Activated T-cell treated with anti-CD3 and anti-CD28 coated beads, Interleukin-2, amount 50 U/mL, for 1 hour (primary cell): Measurements from ENCODE around the gene DBH.

Experiments
- DNase-seq: peaks from one replicate; pipeline ENCODE4 v3.0.0-alpha.2; 2020

The DBH gene

DNA sequence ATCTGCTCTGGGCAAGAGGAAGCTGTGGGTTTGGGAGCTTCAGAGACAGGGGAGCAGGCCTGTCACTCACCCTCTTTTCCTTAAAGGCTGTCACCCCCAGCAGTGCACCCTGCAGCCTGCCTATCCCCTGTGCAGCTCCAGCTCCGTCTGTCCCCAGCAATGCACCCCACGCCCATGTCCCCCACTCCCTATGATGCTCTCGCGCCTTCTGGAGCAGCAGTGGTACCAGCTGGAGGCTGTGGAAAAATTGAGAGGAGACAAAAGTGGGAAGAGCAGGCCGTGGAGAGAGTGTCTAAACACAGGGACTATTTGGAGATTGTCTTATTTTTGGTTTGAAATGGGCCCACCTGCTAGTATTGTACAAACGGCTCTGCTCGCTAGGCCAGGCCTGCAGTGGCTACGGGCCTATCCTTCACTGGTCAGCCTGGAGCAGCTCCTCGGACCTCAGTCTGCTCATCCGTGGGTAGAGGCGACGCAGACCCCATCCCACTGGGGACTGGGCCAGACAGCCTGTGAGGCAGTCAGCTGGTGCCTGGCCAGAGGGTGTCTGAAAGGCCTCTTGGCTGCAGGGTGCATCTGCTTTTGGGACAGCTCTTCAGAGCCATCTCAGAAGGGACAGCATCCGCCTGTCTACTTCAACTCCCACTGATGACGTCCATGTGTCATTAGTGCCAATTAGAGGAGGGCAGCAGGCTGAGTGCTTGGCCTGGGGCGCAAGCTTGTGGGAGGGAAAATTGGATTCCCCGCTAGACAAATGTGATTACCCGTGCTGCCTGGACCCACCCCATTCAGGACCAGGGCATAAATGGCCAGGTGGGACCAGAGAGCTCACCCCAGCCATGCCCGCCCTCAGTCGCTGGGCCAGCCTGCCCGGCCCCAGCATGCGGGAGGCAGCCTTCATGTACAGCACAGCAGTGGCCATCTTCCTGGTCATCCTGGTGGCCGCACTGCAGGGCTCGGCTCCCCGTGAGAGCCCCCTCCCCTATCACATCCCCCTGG is at the start of gene DBH:
DBH (plus strand) TSS at position 831 of the 999 bp plus-strand sequence; CDS start at position 840, 9 bp downstream.
- no peak for DNase-seq

DNA sequence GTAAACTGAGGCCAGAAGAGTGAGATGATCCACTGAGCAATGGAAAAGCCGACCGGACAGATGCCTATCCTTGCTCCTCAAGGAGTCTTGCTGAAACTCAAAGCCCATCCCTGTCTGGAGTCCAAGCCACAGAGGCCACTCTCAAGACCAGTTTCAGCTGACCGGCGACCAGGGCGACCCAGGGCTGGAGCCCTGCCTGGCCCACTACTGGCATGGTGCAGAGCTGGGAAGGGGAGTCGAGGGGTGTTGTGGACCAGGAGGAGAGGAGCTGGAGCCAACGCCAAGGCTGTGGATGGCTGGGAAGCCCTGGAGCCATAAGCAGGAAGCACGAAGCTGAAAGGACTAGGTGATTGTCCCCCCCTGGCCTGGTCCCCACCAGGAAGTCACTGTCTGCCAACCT is 49.1 kb upstream of the DBH start:
- no peak for DNase-seq

DNA sequence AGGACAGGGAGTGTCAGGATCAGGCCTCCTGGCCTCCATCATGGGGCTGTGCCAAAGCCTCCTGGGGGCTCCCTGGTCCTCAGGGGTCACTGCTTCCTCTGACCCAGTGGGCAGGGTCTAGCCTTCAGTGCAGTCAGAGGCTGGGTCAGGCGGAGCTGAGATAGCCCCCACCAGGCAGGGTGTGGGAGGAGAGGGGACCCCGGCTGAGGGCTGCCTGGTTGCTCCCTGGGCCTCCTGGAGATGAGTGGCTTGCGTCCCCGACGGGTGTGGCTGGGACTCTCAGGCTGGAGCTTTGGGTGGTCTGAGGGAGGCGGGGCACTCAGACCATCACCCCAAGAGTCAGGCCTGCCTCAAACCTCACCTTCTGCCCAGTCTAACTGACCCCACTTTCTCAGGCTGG is 48.7 kb upstream of the DBH start:
- DNase-seq = no peak

DNA sequence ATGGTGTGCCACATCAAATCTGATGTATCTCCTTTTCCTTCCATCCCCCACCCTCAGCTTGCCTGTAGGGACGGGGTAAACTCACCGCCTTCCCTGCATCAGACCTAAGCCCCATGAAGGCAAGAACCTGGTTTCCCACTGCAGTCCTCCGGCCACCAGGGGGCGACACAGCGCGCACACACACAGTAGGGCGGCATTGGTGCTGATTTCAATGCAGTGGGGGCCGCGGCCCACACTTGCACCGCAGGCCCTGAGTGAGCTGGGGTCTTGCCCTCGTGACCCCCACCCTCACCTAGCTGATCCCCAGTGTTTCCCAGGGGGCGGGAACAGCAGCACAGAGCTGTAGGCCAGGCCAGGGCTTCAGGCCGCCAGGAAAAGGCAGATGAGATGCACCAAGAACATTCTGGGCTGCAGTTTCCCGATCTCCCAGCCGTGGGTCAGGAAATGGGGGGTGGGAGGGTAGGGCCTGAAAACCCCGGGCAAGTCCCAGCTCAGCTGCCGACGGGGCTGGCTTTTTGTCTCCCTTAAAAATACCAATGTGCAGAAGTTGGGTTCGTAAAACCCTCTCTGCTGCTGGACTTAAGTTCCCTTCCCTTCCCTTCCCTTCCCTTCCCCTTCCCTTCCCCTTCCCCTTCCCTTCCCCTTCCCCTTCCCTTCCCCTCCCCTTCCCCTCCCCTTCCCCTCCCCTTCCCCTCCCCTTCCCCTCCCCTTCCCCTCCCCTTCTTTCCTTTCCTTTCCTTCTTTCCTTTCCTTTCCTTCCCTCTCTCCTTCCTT is 46.5 kb upstream of the DBH start:
- peak; percentile 57 for DNase-seq

GRCh38 chr9:133590231-133590855 is 45.8 kb upstream of the DBH start:
- DNase-seq = no peak

- DNase-seq = no peak
Observed at GRCh38 chr9:133591116-133591910, 44.9 kb upstream of the DBH start.

DNA sequence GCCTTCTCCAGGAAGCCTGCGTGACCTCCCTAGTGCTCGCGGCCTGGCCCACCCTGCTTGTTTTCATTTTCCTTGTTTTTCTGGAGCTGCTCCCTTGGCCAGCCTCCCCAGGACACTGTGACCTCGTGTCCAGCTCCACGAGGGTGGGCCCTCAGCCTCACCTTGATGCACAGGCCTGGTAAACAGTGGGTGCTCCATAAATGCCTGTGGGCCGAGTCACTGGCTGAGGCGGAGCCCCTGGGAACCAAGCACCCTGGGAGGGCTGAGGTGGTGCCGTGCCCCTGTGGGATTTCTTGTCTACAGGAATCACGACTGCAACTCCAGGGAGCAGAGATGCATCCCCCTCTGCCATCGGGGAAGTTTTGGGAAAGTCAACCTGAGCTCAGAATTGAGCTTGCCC is 44.2 kb upstream of the DBH start:
- no peak for DNase-seq

- no peak for DNase-seq
Observed at GRCh38 chr9:133592731-133593409, 43.3 kb upstream of the DBH start.

DNA sequence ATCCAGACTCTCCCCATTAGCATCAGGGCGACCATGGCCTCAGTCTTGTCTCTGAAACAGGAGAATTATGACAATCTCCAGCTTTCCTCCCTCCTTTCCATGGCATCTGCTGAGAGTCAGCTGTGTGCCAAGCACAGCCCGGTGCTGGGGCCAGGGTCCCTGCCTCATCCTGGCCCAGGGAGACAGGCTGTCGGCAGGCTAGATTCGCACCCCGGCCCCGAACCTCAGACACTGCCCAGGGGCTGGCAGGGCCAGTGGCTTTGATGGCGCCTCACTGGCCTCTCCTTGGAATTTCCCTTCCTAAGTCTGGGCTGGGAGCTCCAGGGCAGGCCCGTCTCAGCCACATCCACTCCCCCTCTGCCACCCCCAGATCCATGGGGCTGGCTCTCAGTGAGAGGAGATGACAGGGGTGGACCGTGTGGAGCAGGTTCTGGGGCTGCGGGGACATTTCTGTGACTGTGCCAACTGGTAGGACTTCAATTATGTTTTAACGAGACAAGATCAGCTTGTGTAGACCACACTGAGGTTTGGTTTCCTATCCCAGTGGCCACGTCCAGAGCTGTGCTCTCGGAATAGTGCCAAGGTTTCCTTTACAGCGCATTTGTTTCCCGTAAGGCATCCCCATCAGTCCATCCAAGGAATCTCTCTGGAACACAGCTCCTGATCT is 42.4 kb upstream of the DBH start:
- no peak for DNase-seq

DNA sequence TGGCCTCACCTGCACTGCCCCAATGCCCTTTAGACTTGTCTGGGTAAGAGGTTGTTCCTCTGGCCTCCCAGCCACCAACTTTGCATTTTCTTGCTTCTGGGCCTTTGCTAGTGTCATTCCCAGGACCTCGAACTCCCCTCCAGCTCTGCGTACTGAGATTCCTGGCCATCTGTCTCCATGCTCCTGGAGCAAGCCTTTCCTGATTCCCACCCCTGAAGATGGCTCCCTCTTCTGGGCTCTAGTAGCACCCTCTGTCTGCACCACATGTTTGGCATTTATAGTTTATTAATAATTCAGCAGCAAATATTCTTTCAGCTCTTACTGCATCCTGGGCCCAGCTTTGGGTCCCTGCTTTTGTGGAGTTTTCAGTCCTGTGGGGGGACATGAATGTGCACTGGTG is 41.9 kb upstream of the DBH start:
- no peak for DNase-seq

GRCh38 chr9:133595910-133596309 is 40.3 kb upstream of the DBH start:
- DNase-seq = no peak

GRCh38 chr9:133597316-133597957 is 38.7 kb upstream of the DBH start:
- DNase-seq = no peak

- DNase-seq = no peak
Observed at GRCh38 chr9:133598978-133599377, 37.2 kb upstream of the DBH start.

DNA sequence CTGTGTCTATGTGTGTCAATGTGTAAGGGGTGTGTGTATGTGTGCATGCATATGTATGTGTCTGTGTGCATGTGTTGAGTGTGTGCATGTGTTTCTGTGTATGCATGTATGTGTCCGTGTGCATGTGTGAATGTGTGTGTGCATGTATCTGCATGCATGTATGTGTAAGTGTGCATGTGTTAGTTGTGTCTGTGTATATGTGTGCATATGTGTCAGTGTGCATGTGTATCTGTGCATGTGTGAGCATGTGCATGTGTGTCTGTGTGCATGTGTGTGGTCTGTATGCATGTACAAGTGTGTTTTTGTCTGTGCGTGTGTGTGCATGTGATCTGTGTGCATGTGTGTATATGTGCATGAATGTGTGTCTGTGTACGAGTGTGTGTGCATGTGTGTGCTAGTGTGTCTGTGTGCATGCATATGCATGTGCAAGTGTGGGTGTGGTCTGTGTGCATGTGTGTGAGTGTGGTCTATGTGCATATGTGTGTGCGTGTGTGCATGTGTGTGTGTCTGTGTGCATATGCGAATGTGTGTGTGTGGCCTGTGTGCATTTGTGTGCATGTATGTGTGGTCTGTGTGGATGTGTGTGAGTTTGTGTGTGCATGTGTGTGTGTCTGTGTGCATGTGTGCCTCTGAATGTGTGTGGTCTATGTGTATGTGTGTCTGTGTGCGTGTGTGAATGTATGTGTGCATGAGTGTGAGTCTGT is 36.5 kb upstream of the DBH start:
- DNase-seq = no peak

- DNase-seq = no peak
Observed at GRCh38 chr9:133600739-133601138, 35.4 kb upstream of the DBH start.

DNA sequence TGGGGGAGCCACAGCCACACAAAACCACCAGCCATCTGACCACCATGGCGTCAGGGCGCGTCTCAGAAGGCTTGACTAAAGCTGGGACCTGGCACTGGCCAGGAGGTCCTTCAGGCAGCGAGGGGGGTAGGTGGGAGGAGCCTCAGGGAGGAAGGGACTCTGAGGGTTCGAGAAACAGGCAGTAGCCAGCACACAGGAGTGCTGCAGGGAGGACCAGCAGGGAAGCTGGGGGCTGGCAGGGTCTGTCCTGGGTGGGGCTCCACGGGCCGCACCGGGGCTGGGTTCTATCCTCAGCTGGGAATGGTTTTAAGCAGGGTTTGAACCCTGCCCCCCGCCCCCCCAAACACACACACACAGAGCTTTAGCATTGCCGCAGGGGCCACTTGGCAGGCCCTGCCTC is 34.4 kb upstream of the DBH start:
- no peak for DNase-seq

- DNase-seq = no peak
Observed at GRCh38 chr9:133602277-133602676, 33.9 kb upstream of the DBH start.

DNA sequence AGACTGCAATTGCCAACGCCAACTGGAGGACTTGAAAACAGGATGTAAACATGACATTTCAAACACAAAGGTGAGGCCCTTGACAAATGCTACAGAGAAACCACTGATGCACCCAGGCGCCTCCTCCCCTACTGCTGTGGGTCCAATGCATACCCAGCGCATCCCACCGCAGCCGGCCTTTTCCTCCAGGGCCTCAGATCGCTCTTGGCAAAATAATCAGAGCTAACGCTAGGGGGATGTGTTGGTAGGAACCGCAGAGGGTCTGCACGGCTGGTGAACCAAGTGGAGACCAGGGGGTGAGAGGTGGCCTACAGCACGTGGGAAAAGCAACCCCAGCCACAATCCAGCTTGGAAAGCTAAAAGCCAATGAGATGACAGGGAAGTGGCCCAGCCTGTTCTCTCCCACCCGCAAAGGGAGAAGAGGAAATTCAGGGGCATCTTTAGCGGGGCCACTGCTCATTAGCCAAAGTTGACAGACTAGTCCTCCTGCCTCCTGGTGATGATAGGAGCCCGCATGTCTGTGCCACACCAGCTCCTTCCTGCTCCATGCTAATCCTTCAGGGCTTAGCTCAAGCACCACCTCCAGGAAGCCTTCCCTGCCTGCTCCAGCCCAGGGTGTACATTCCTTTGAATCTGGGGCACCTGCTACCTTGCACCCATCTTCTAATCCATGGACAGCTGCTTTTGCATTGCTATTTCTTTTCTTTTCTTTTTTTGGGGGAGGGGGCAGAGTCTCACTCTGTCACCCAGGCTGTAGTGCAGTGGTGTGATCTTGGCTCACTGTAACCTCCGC is 32.8 kb upstream of the DBH start:
- no peak for DNase-seq

DNA sequence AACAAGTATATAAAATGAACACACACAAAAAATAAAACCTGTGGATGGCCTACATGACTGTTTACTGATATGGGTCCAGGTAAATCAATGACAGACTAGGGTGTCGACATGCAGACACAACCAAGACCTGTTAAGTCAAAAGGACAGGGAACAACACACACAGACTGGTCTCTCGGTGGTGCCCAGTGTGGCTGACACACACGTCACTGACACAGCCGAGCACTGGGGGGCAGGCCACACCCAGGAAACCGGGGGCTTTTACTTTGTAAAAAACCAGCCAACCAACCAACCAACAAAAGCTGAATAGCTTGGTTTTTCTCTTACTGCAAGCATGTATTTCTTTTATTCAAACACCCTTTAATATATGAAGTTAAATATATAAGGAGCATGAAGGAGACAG is 31.9 kb upstream of the DBH start:
- DNase-seq = peak; percentile 51
